OCI-LY3 (cell line): ENCODE measurements around the gene HJV.
"Not testable (repeated sequence)": the region's sequence is repeated elsewhere in the genome, so short reads cannot be mapped to it uniquely, and the experiment has no call there.

Source experiments
- EZH2phosphoT487 ChIP-seq: fragments of 200-600 bp; shearing (Covaris generic); IDR thresholded peaks from 2 replicates; pipeline ENCODE4 v1.6.1; 2018; ENCODE audit warnings: antibody characterized with exemption, mixed run types, low read depth
- TF ChIP-seq, protein P1 (sequence below): fragments of 200-600, 300-600 bp; sonication (generic); IDR thresholded peaks from 2 replicates; pipeline ENCODE4 v1.5.1; 2014; ENCODE audit warnings: antibody characterized with exemption, low read length, low read depth

DNA sequence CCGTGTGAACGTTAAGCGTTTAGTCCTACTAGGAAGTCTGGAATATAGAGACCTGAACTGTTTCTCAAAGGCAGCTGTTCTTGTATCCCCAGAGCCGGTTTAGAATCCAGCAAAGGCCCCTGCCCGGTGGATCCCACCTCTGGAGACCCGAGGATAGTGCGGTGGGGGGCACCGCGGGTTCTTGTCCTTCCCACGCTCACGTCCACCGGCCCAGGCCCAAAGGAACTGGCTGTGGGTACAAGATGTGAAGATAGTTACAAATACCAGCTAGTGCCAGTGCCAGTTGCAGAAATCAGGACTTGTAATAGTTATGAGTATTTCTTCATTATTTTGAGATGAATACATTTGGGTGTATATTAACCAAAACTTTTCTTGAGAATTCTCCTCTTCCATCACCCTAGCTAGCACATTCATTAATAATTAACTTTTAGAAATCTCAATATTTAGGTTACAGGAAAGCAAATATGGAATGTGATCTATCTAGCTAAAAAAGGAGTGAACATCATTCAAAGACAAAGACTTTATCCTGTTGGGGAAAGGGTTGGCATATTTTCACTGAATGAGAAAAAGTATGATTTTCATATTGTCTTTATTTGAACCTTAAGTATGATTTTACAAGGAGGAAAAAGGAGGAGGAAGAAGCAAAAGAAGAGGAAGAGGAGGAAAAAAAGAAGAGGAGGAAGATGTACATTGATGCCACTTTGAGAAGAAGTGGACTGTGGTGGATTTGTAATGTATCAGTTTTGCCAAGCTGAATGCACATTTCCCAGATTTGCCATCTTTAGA is 28.5 kb upstream of the HJV start:
- TF ChIP-seq, protein P1, sequence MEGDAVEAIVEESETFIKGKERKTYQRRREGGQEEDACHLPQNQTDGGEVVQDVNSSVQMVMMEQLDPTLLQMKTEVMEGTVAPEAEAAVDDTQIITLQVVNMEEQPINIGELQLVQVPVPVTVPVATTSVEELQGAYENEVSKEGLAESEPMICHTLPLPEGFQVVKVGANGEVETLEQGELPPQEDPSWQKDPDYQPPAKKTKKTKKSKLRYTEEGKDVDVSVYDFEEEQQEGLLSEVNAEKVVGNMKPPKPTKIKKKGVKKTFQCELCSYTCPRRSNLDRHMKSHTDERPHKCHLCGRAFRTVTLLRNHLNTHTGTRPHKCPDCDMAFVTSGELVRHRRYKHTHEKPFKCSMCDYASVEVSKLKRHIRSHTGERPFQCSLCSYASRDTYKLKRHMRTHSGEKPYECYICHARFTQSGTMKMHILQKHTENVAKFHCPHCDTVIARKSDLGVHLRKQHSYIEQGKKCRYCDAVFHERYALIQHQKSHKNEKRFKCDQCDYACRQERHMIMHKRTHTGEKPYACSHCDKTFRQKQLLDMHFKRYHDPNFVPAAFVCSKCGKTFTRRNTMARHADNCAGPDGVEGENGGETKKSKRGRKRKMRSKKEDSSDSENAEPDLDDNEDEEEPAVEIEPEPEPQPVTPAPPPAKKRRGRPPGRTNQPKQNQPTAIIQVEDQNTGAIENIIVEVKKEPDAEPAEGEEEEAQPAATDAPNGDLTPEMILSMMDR = not testable (repeated sequence)
- TF ChIP-seq EZH2phosphoT487 = not testable (repeated sequence)
